GM18861 (cell line): Measurements from ENCODE around the gene PHYHD1.
"Not testable (repeated sequence)": the region's sequence is repeated elsewhere in the genome, so short reads cannot be mapped to it uniquely, and the experiment has no call there.

ENCODE experiments used
- ATAC-seq: cut with Tn5 transposase; IDR thresholded peaks from one replicate; pipeline ENCODE4 v1.9.1; 2021; ENCODE audit not compliant: unreplicated experiment

PHYHD1 gene

GRCh38 chr9:128919402-128920089 lies 1.2 kb upstream of the PHYHD1 start:
- ATAC-seq = no peak

- no peak for ATAC-seq
Measured at GRCh38 chr9:128921881-128922763, 1.3 kb downstream of the PHYHD1 start.

- no peak for ATAC-seq
Measured at GRCh38 chr9:128923493-128923883, 2.7 kb downstream of the PHYHD1 start.

- no peak for ATAC-seq
Measured at GRCh38 chr9:128927731-128928411, 7.1 kb downstream of the PHYHD1 start.

GRCh38 chr9:128928624-128929023 lies 7.8 kb downstream of the PHYHD1 start:
- no peak for ATAC-seq

GRCh38 chr9:128929560-128929959 lies 8.8 kb downstream of the PHYHD1 start:
- ATAC-seq = no peak

- ATAC-seq = no peak
Measured at GRCh38 chr9:128933731-128934130, 12.9 kb downstream of the PHYHD1 start.

GRCh38 chr9:128936171-128936865 lies 15.5 kb downstream of the PHYHD1 start:
- ATAC-seq = no peak

- ATAC-seq = no peak
Measured at GRCh38 chr9:128937310-128938165, 16.8 kb downstream of the PHYHD1 start.

GRCh38 chr9:128940271-128940921 lies 19.6 kb downstream of the PHYHD1 start:
- ATAC-seq = no peak

GRCh38 chr9:128940946-128941755 lies 20.4 kb downstream of the PHYHD1 start:
- no peak for ATAC-seq

GRCh38 chr9:128943832-128944620 lies 23.2 kb downstream of the PHYHD1 start:
- ATAC-seq = no peak

GRCh38 chr9:128944966-128945365 lies 24.2 kb downstream of the PHYHD1 start:
- ATAC-seq = not testable (repeated sequence)

GRCh38 chr9:128945798-128946501 lies 25.2 kb downstream of the PHYHD1 start:
- no peak for ATAC-seq

- no peak for ATAC-seq
Measured at GRCh38 chr9:128946571-128947276, 25.9 kb downstream of the PHYHD1 start.

- no peak for ATAC-seq
Measured at GRCh38 chr9:128947277-128947526, 26.4 kb downstream of the PHYHD1 start.
